Stimulated activated naive CD4-positive, alpha-beta T cell (primary cell): ENCODE results near the gene NCOA7.
A peak's percentile ranks its signal among the peaks of the same experiment; 100 is the strongest.
"Not testable (repeated sequence)": the region's sequence is repeated elsewhere in the genome, so short reads cannot be mapped to it uniquely, and the experiment has no call there.

Source experiments
- DNase-seq, 6 experiments: peaks; one replicate each; lab custom pipeline; 2025; lab: John Stamatoyannopoulos, UW

The NCOA7 gene

GRCh38 chr6:125868252-125868651 is 77.5 kb downstream of the NCOA7 start:
- no peak for DNase-seq

- DNase-seq, result no peak
Observed at GRCh38 chr6:125868678-125869395, 78.1 kb downstream of the NCOA7 start.

GRCh38 chr6:125869427-125869826 is 78.7 kb downstream of the NCOA7 start:
- no peak for DNase-seq

GRCh38 chr6:125871365-125871764 is 80.6 kb downstream of the NCOA7 start:
- DNase-seq, result no peak

- DNase-seq, result no peak
Observed at GRCh38 chr6:125872259-125872921, 81.6 kb downstream of the NCOA7 start.

- DNase-seq, result no peak
Observed at GRCh38 chr6:125882243-125882642, 91.5 kb downstream of the NCOA7 start.

GRCh38 chr6:125884634-125885371 is 94.0 kb downstream of the NCOA7 start:
- no peak for DNase-seq

- DNase-seq, result no peak
Observed at GRCh38 chr6:125886021-125886420, 95.3 kb downstream of the NCOA7 start.

GRCh38 chr6:125886914-125887313 is 96.2 kb downstream of the NCOA7 start:
- DNase-seq, result no peak

- DNase-seq, result no peak
Observed at GRCh38 chr6:125887372-125887771, 96.6 kb downstream of the NCOA7 start.

- DNase-seq, result peak in 2 of 6 experiments; percentile 11 to 17
Observed at GRCh38 chr6:125888989-125889656, 98.4 kb downstream of the NCOA7 start.

GRCh38 chr6:125899726-125900182 is 109.0 kb downstream of the NCOA7 start:
- no peak for DNase-seq

- DNase-seq, result no peak
Observed at GRCh38 chr6:125904871-125905270, 114.1 kb downstream of the NCOA7 start.

GRCh38 chr6:125906158-125906998 is 115.6 kb downstream of the NCOA7 start:
- DNase-seq, result peak in 4 of 6 experiments; percentile 8 to 18 (median 14)

GRCh38 chr6:125910527-125910926 is 119.8 kb downstream of the NCOA7 start:
- no peak for DNase-seq

GRCh38 chr6:125911051-125911451 is 120.3 kb downstream of the NCOA7 start:
- not testable (repeated sequence) for DNase-seq

- DNase-seq, result not testable (repeated sequence)
Observed at GRCh38 chr6:125912430-125912829, 121.7 kb downstream of the NCOA7 start.

GRCh38 chr6:125913145-125913544 is 122.4 kb downstream of the NCOA7 start:
- no peak for DNase-seq

- no peak for DNase-seq
Observed at GRCh38 chr6:125913864-125914351, 123.1 kb downstream of the NCOA7 start.

GRCh38 chr6:125918230-125918629 is 127.5 kb downstream of the NCOA7 start:
- no peak for DNase-seq
